ENCODE data around the gene PLCL2. TPM values are rescaled to one million over a fixed set of nuclear protein-coding genes. Genes with fewer than 3 reads are reported as not detected.
A peak's percentile ranks its signal among the peaks of the same experiment; 100 is the strongest.

Gene PLCL2
- total and polyA plus RNA-seq, 4 donors = 1.5 to 16.5 (median 9.4) TPM

GRCh38 chr3:17075358-17075757 is 190.6 kb downstream of the PLCL2 start:
- peaks cover 0 to 3% (median 1%) of the 10 kb centered on the region in 4 donors for H3K36me3 ChIP-seq (ENCODE audit: control insufficient read depth in 4 of 4, insufficient read depth in 3 of 4, low read depth in 1 of 4, low read length in 3 of 4)
- H3K27me3 ChIP-seq (ENCODE audit: control insufficient read depth in 4 of 4, insufficient read depth in 4 of 4, low read length in 3 of 4) = no peaks in the 10 kb centered on the region
- TF ChIP-seq HNF4G (IDR thresholded peaks at IDR 0.05) = no peak
- no peak for TF ChIP-seq RXRA (IDR thresholded peaks at IDR 0.05)
- no peak overlapping the region for H3K27ac ChIP-seq (ENCODE audit: low read depth in 1 of 2, low read length in 2 of 2)
- H3K9me3 ChIP-seq (ENCODE audit: control insufficient read depth in 4 of 4, low read length in 3 of 4) = no peaks in the 10 kb centered on the region
- H3K4me3 ChIP-seq (ENCODE audit: low read depth in 1 of 3, low read length in 3 of 3) = no peak overlapping the region
- no peak overlapping the region for H3K9ac ChIP-seq (ENCODE audit: low read depth in 1 of 2, low read length in 2 of 2)
- H3K4me1 ChIP-seq (ENCODE audit: control insufficient read depth in 4 of 4, insufficient read depth in 4 of 4, low read length in 3 of 4) = peaks cover 0 to 3% (median 0%) of the 10 kb centered on the region in 4 donors
- WGBS = 100% methylated on average over 1 of the region's 1 CpG
- no peak for DNase-seq (ENCODE audit: low spot score)

- TF ChIP-seq MAX (IDR thresholded peaks at IDR 0.05) (no peak), REST (IDR thresholded peaks at IDR 0.05) (no peak), ZBTB33 (IDR thresholded peaks at IDR 0.05) (no peak), FOXA2 (IDR thresholded peaks at IDR 0.05) (no peak), TAF1 (conservative IDR thresholded peaks at IDR 0.05) (no peak), CTCF (IDR thresholded peaks at IDR 0.05; ENCODE audit: low read depth, low read length, missing input control) (no peak)
These were observed 191.2 kb downstream of the PLCL2 start for GRCh38 chr3:17075907-17076306.

GRCh38 chr3:17076940-17077605 is 192.3 kb downstream of the PLCL2 start:
- Histone ChIP-seq H3K36me3 (ENCODE audit: control insufficient read depth in 4 of 4, insufficient read depth in 3 of 4, low read depth in 1 of 4, low read length in 3 of 4) (peaks cover 0 to 5% (median 1%) of the 10 kb centered on the region in 4 donors), H3K9ac (ENCODE audit: low read depth in 1 of 2, low read length in 2 of 2) (no peak overlapping the region), H3K27ac (ENCODE audit: low read depth in 1 of 2, low read length in 2 of 2) (peak overlapping the region in 1 of 2 donors; percentile 1), H3K4me3 (ENCODE audit: low read depth in 1 of 3, low read length in 3 of 3) (no peak overlapping the region), H3K27me3 (ENCODE audit: control insufficient read depth in 4 of 4, insufficient read depth in 4 of 4, low read length in 3 of 4) (no peaks in the 10 kb centered on the region), H3K4me1 (ENCODE audit: control insufficient read depth in 4 of 4, insufficient read depth in 4 of 4, low read length in 3 of 4) (no peaks in the 10 kb centered on the region), H3K9me3 (ENCODE audit: control insufficient read depth in 4 of 4, low read length in 3 of 4) (no peaks in the 10 kb centered on the region)
- no peak for DNase-seq (ENCODE audit: low spot score)
- WGBS = 72% methylated on average over 4 of the region's 4 CpGs
- TF ChIP-seq SP1 (IDR thresholded peaks at IDR 0.05) (no peak), RAD21 (IDR thresholded peaks at IDR 0.05) (no peak), REST (IDR thresholded peaks at IDR 0.05) (no peak), HNF4A (conservative IDR thresholded peaks at IDR 0.05) (no peak)

More at GRCh38 chr3:17075907-17076306, 191.2 kb downstream of the PLCL2 start:
- Histone ChIP-seq H3K27me3 (ENCODE audit: control insufficient read depth in 4 of 4, insufficient read depth in 4 of 4, low read length in 3 of 4) (no peaks in the 10 kb centered on the region), H3K36me3 (ENCODE audit: control insufficient read depth in 4 of 4, insufficient read depth in 3 of 4, low read depth in 1 of 4, low read length in 3 of 4) (peaks cover 0 to 3% (median 1%) of the 10 kb centered on the region in 4 donors), H3K9ac (ENCODE audit: low read depth in 1 of 2, low read length in 2 of 2) (no peak overlapping the region), H3K4me1 (ENCODE audit: control insufficient read depth in 4 of 4, insufficient read depth in 4 of 4, low read length in 3 of 4) (peaks cover 0 to under 1% (median 0%) of the 10 kb centered on the region in 4 donors), H3K9me3 (ENCODE audit: control insufficient read depth in 4 of 4, low read length in 3 of 4) (no peaks in the 10 kb centered on the region), H3K4me3 (ENCODE audit: low read depth in 1 of 3, low read length in 3 of 3) (no peak overlapping the region), H3K27ac (ENCODE audit: low read depth in 1 of 2, low read length in 2 of 2) (no peak overlapping the region)
- DNase-seq (ENCODE audit: low spot score) = no peak
- 100% methylated on average over 1 of the region's 1 CpG for WGBS
